DND-41 (cell line): ENCODE data around the gene B3GALT4.

Source experiments
- CTCF ChIP-seq: IDR thresholded peaks from 2 replicates; pipeline ENCODE4 v1.5.1; 2012; ENCODE audit warnings: borderline replicate concordance, low read length, moderate library complexity, mild to moderate bottlenecking; ENCODE audit not compliant: poor library complexity, severe bottlenecking; ENCODE audit errors: extremely low read depth
- EZH2 ChIP-seq: IDR thresholded peaks from 3 replicates; pipeline ENCODE4 v1.6.1; 2012; ENCODE audit warnings: borderline replicate concordance, low read depth, mild to moderate bottlenecking, moderate library complexity, low read length, inconsistent platforms; ENCODE audit not compliant: severe bottlenecking

- TF ChIP-seq CTCF (no peak), EZH2 (no peak)
Observed at GRCh38 chr6:33276581-33276863, 401 bp upstream of the B3GALT4 start.
